NK-92 treated with Interleukin-12 subunit alpha and Interleukin-12 subunit beta, amount 100 ng/mL, for 24 hours (cell line): Measurements from ENCODE around the gene PLAGL1.

Source experiments
- DNase-seq: peaks from one replicate; lab custom pipeline; 2025; lab: John Stamatoyannopoulos, UW

Gene PLAGL1

GRCh38 chr6:143965503-143966171 lies 42.4 kb downstream of the PLAGL1 start:
- no peak for DNase-seq

DNA sequence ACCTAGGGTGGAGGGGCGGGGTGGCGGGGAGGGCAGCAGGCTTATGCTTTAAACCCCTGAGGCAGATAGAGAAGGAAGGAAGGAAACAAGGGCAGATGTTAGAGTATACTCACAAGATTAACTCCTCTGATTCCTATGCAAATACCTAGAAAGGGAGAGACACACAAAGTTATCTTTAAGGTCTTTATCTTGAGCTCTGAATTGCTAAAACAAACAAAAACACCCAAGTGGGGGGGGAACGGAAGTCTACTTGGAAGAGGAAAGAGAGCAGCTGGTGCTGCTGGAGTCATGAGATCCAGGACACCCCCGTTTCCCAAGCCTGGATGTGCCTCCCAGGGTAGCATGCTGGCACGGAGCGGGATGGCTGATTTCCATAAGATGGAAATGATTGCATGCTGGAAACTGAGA lies 43.4 kb downstream of the PLAGL1 start:
- no peak for DNase-seq

- no peak for DNase-seq
Observed at GRCh38 chr6:143963158-143963919, 44.7 kb downstream of the PLAGL1 start.

- no peak for DNase-seq
Observed at GRCh38 chr6:143961886-143962878, 45.9 kb downstream of the PLAGL1 start.

GRCh38 chr6:143961066-143961465 lies 47.0 kb downstream of the PLAGL1 start:
- DNase-seq: no peak

GRCh38 chr6:143959927-143960326 lies 48.1 kb downstream of the PLAGL1 start:
- no peak for DNase-seq

- DNase-seq: no peak
Observed at GRCh38 chr6:143958839-143959399, 49.1 kb downstream of the PLAGL1 start.

DNA sequence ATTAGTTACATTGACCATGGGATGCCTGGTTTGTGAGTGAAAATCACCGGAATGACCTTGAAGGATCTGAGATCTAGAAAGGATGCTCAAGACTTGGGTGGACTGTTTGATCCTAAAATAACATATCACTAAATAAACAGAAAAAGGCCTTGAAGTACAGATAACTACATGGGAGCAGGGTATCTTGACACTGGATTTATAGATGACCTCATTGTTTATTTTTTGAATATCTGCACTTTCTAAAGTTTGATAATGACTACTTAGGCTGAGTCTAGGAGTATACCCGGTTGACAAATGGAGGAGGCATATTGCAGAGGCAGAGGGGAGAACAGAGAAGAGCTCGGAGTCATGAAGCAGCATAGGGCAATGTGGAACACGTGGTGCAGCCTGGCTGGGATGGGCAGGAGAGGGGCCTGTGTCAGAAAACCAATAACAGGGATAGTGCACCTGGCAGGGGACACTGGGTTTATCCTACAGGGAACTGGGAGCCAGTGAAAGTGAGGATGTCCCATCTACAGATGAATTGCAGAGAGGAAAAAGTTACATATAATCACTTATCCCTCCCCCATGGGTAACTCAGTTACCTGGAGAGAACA lies 50.3 kb downstream of the PLAGL1 start:
- DNase-seq: no peak

GRCh38 chr6:143955971-143956370 lies 52.1 kb downstream of the PLAGL1 start:
- no peak for DNase-seq

GRCh38 chr6:143953922-143954321 lies 54.1 kb downstream of the PLAGL1 start:
- no peak for DNase-seq

GRCh38 chr6:143952947-143953701 lies 54.9 kb downstream of the PLAGL1 start:
- no peak for DNase-seq

GRCh38 chr6:143952060-143952778 lies 55.8 kb downstream of the PLAGL1 start:
- DNase-seq: no peak

DNA sequence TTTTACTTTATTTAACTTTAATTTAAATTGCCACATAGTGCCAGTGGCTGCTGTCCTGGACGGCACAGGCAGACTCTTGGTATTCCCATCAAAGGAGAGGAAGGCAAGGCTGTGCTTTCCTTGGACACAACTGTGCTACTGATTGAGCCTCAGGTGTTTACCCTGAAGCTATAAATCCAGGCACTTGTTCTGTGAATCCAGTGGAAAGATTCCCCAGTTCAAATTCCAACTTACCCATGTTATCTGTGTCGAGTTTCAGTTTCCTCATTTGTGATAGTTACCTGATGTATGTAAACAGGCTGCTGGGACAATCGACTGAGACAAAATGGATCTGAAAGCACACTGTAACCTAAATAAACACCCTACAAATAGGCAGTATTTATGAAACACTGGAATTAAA lies 57.2 kb downstream of the PLAGL1 start:
- DNase-seq: no peak

DNA sequence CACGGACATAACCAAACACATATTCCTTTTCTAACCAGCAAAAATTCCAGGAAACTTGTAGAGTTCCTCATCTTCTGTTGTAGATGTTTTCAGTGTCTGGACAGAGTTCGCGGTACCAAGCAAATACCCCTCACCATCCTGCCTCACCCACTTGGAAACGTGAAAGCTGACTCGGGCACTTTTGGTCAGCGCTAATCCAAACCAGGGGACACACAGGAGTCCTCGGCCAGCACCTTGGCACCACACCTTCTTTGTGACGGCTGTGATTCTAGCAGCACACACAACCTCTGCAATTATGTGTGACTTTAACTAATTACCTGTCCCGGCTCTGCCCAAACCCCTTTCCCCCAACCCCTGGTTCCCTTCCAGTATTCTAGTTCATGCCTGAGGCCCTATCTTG lies 58.1 kb downstream of the PLAGL1 start:
- no peak for DNase-seq

DNA sequence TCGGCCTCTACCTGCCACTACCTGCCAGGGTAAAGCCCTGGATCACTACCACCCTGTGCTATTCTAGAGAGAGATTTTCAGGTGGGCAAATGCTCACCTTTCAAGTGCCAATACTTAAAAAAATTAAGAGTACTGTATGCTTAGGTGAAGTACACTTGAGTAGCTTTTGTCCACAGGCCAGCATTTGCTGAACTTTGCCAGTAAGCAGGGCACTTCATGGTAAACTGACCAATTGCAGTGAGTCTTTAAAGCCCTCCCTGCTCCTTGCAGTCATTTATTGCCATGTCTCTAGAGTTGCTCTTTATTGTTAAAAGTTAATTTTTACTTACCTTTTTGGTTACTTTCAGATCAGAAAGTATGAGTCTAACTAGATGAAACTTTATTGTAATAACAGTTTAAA lies 58.5 kb downstream of the PLAGL1 start:
- no peak for DNase-seq

DNA sequence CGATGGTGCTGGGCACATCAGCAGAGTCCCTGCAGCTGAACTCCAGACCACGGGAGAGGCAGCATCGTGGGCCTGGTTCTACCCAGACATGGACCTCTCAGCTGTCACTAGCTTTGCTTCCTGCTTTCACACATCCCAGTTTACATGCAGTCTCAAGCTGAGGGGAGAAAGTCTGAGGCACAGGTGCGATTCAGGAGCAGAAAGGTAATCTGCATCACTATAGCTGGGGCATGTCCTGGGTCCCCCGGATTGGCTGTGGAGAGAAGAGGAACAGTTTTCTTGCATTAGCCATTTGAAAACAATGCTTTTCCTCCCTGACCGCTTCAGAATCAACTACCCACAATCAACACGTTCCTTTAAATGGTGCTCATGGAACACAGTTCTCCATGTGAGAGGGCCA lies 59.9 kb downstream of the PLAGL1 start:
- no peak for DNase-seq

GRCh38 chr6:143941852-143942627 lies 66.0 kb downstream of the PLAGL1 start:
- peak; percentile 46 for DNase-seq

GRCh38 chr6:143940011-143940597 lies 68.0 kb downstream of the PLAGL1 start:
- DNase-seq: peak; percentile 25

GRCh38 chr6:143939364-143939763 lies 68.7 kb downstream of the PLAGL1 start:
- no peak for DNase-seq
